Superior temporal gyrus (tissue), 1 donor: ENCODE measurements around the gene TRIM40.

Experiments used
- DNase-seq: peaks from one replicate; pipeline ENCODE4 v3.0.0-alpha.2; 2016; ENCODE audit errors: extremely low spot score

Gene TRIM40, protein sequence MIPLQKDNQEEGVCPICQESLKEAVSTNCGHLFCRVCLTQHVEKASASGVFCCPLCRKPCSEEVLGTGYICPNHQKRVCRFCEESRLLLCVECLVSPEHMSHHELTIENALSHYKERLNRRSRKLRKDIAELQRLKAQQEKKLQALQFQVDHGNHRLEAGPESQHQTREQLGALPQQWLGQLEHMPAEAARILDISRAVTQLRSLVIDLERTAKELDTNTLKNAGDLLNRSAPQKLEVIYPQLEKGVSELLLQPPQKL

DNA sequence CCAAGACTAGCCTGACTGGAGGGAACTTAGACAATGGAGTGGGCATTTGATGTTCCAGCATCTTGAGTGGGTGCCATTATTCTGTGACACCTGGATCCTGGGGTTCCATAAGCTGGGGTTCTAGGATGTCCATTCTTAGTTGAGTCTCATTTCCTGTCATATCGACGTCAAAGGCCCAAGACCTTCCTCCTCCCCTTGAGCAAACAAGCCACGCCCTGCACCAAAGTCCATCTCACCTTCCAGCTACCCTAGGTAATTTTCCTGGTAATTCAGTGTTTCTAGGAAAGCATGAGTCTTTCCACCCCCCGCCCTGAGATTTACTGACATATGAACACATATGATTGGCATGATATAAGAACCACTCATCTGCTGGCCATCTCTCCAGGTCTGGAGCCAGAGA, at the start of gene TRIM40:
TRIM40 (plus strand) TSS at position 384 of the 400 bp plus-strand sequence. CDS start 897 bp downstream, outside the sequence.
- no peak for DNase-seq

DNA sequence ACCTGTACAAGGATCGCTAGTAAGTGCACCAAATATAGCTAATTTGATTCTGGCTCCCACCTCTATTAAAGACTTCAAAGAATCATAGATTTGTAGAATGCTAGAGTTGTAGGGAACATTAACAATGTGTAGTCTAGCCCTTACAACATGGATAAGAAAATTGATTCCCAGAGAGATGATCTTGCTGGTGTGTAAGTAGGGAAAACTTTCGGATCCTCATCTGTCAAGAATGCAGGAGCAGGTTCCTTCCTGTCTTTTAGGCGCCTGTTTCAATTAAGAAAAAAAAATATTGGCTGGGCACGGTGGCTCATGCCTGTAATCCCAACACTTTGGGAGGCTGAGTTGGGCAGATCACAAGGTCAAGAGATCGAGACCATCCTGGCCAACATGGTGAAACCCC, 48.1 kb upstream of the TRIM40 start:
- DNase-seq, result no peak

DNA sequence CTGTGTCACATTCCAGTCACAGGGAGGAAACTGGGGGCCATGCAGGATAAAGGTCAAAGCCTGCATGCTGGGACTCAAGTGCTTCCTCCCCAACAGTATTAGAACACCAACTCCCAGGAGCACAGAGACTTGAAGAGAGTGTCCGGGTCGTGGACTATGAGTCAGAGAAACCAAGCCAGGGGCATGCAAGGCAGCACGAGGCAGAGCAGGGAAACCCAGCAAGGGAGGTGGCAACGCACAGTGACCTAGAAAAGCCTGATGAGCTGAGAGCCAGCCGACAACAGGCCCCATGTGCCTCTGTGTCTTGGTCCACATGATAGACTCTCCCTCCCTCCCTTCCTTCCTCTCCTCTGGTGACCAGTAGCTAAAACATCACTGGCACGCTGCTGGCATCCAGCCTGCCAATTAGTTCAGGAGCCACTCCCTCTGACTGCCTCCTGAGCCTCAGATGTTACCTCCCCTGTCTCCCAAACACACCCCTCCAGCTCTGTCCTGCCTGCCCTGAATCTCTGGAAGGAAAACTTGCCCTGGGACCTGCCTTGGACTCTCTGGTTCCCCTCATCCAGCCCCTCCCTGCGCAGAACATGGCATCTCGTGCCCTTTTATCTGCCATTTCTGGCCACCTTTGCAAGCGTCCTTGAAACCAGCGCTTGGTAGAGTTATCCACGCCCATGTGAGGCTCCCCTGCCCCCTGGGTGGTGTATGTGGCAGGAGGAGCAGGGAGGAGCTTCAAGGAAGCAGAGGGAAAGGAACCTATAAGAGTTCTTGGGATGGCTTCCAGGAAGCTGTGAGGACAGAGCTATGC, 44.2 kb upstream of the TRIM40 start:
- no peak for DNase-seq

DNA sequence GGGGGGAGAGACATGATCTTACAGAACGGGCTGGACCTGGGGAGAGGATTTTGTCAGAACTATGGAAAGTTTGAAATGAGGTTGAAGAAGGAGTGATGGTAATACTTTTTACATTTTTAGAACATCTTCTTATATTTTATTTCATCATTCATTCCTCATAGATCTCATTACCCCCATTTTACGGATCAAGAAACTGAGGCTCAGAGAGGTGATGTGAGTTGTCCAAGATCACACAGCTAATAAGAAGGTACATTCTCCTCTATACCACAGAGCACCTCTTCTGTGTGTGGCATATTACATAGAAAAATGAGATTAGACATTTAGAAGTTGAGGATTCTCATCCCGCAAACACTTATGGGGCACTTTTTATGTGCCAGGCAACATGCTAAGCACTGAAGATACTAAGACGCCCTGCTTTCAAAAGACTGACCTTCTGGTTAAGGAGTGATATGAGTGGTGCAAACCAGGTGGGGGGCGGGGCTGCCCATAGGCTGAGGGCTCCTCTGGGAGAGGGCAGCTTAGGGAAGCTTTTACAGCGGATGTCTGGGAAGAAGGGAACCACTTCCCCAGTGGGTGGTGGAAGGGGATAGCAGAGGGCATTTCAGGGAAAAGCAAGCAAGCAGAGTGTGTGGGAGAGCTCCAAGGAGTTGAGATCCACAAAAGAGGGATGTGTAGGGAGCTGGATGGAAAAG, 42.9 kb upstream of the TRIM40 start:
- no peak for DNase-seq

DNA sequence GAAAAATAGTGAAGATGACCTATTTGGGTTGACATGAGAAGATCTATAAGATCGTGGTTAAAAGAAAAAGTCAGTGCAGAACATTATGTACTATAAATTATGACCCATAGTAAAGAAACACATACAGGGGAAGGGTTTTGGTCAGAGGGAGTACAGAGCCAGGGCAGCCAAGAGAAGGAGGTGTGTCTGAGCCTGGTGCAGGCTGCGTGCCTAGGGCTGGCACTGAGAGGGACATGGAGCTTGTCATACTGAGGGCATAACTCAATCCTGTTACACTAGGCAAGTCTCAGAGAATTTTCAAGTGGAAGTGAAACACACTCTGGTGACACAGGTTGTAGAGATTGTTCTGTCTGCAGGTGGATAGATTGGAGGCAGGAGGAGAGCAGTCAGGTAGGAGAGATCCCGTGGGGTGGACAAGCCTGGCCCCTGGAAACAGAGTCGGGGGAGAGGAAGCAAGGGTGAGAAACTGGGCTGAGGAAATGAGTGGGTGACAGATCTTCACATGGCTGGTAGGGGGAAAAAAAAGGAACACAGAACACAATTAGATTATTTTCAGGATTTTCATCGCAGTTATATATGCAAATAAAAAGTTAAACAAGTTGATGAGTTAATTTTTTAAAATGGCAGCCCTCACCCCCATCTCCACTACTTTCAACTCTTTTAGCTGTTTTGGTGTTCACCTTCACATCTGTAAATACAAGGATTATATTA, 41.8 kb upstream of the TRIM40 start:
- no peak for DNase-seq

DNA sequence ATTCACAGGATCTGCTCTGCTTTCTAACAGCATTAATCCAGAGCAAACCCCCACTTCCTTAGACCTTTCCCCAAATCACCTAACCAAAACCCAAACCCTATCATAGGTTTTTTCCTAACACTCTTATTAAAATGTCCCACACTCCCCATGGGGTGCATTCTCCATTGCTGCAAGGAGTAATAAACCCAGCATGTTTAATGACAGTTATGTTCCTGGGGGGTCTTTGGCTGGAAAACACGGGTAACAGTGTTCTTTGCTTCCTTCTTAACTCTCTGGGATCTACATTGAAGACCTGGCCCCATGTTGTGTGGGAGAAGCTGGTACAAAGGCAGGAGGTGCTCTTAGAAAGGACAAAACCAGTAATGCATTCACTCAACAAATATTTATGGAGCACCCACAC, 39.1 kb upstream of the TRIM40 start:
- DNase-seq, result no peak

DNA sequence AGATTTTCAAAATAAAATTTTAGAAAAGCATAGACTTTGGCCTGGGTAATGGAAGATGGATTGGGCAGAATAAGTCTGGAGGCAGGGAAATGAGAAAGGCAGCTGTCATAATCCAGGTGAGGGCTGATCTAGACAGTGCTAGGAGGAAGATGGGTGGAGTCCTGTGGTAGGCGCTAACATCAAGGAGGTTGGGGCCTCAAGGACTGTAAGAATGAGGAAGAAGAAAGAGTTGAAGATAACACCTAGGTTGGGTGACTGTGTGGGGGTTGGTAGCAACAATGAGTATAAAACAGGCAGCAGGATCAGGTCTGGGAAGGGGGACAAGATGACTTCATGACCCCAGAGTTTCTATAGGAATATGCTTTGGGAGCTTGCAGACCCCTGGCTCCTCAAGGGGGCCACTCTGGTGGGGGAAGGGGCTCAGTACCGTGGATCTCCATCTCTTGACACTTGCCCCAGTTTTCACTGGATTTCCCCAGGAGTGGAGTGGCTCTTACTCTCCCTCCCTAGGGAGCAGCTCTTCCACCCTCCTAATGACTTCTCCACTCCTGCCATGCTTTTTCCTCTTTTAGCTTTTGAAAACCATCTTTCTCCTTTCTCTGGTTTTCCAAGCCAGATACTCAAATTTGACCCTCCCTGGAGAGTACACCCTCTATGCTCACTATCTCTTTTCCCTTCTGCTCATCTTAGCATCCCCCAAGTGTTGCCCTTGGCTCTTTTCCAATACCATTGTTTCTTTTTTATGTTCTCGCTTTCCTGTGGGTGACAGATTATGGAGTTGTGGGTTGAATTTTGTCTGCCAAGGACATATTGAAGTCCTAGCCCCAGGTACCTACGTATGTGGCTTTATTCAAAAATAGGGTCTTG, 37.8 kb upstream of the TRIM40 start:
- DNase-seq, result no peak

DNA sequence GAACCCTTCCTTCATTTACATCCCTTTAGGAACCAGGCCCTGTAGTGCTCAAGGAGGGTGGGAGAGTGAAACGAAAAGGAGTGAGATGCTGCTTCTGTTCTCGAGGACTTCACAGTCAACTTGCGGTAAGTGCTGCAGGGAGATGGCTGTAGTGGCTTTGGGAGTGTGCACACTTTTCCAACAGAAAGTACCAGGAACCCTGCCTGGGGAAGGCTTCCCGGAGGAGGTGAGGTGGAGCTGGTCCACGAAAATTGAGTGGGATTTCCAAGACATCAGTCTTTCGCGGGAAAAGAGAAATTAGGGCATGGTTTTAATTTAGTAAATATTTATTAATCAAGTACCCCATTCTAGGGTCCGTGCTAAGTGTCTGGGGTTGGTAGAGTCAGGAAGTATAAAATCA, 35.8 kb upstream of the TRIM40 start:
- no peak for DNase-seq

DNA sequence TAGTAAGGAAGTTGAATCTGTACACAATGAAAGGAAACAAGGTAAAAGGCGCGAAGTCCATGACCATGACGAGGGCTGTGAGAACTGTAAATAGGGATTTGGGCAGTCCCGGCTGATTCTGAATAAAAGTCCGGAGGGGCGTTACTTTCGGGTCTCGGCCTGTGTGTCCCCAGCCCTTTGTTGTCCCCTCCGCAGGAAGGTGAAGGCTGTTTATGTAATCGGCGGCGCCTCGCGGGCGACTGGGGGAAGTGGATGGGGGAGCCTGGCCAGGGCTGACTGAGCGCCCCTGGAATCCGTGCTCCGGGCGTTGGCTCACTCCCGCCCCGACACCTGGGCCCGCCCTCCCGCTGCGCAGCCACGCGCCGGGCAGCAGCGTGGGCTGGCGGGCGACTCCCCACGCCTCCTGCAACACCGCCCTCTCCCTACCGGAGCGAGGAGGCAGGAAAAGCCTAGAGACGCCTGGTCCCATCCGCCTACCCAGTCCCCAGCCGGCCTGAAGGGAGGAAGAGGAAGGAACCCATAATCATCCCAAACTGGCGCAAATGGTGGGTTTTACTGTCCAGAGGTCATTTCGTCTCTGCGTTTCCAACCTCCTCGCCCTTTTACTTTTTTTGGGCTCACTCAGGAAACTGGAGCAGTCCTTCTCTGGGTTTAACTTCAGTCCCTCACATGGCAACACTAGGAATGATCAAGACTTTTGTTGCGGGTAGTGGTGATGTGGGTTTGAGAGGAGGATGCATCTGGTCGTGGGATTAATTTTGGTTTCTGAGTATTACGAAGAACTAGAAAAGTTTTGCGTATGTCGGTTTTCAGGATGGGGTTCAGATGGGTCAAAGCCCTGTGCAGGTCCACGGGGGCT, 35.1 kb upstream of the TRIM40 start:
- DNase-seq, result no peak

DNA sequence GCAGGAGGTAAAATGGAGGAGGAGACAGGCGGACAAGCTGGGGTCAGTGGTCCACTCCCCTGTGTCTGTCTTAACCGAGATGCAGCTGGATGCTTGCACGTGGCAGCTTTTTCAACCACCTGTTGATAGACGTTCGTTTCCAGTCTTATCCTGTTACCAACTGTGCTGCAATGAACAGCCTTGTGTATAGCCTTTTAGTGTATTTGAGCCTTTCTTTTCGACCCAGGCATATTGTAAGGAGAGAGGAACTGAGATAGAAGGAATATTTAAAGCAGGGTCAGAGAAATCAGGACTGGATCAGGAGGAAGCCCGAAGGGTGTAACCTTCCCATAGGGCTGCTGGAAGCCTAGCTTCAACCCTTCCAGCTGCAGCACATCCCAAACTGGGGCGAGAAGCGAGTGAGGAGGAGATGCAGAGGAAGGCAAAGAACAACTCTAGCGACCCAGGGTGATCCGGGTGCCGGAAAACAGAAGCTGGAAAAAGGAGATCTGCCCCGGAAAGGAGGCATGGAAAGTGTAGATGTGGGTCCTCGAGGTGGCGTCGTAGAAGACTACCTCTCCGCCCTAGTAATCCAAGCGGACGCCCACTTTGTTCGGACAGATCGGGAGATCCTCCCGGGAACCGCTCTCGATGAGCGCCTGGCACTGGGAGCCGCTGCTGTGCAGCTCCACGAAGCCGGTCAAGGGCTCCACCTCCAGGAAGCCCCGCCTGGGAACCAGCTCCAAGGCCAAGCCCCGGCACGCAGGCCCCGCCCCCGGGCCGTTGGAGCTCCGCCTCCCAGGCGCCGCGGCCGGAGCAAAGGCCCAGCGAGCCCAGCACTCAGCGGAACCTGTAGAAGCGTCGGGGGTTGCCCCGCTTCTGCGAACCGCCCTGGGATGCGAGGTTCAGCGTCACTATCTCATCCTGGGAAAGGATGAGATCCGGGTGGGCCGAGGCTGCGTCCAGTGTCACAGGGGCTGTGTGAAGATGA, 34.2 kb upstream of the TRIM40 start:
- DNase-seq, result peak; percentile 87

DNA sequence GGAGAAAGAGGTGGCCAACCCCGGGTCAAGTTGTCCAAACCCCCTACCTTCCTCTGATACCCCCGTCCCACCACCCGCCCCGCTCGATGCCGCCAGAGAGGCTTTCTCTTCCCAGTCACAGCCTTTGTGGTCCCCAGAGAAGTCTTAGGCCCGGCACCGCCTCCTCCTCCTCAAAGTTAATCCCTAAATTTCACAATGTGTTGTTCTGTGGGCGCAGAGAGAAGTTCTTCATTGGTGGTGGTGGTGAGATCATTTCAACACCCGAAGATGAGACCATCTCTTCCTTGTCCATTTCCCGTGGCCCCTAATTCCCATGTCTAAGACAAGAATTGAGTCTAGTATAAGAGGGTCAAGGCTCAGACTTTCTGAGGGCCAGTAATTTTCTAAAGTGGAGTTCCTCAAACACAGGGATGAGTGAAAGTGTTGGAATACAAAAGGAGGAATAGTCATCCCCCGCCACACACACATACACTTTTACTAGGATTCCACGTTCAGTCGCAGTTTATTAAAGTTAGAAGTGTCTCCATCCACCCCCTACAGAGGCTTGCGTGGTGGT, 33.4 kb upstream of the TRIM40 start:
- peak; percentile 19 for DNase-seq

DNA sequence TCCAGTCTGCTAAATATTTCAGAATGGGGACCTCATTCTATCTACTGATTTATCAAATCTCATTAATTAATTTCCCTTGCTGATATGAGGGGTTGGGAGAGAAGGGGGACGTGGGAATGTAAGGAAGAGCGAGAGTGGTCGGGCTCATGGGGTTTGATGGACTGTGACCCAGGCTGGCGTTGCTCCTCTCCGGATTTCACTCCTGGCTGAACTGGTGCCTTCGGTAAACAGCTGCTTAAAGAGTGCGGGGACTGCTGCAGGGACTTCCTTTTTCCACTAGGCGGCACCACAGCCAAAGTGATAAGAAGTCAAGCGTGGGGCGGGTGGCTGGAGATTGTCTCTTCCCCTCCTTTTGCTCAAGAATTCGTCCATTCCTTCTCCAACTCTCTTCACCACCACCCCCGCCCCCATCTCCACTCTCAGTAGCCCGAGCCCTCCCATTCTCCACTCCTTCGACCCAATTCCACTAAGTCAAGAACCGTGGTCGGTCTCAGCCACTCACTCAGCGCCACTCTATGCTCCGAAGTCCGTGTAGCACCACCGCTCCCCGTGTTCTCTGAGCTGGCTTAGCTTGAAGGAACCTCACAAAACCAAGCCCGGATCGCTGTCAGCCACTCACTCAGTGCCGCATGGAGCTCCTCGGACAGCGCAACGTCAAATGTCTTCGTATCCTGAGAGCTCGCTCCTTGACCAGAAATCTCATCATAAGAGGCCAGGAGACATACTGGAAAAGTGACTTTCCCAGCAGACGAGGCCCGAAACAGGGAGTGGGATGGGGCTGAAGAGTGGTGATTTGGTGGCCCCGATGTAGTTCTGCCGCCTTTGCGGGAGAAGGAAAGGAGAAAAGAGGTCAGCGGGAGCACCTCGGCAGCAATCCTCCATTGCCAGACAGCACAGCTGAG, 32.7 kb upstream of the TRIM40 start:
- DNase-seq, result peak; percentile 94

DNA sequence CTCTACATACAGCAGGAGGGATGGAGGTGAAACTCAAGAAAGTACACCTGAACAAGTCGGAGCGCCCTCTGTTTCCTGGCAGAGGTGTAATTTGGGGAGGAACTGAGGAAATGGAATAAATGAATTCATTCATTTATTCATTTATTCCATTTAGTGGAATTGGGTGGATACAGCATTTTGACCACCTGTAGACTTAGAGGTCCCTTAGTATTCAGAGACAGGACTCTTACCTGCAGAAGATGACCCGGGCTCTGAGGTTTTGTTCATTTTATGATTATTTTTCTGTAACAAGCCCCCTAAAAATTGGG, 32.1 kb upstream of the TRIM40 start:
- DNase-seq, result no peak

DNA sequence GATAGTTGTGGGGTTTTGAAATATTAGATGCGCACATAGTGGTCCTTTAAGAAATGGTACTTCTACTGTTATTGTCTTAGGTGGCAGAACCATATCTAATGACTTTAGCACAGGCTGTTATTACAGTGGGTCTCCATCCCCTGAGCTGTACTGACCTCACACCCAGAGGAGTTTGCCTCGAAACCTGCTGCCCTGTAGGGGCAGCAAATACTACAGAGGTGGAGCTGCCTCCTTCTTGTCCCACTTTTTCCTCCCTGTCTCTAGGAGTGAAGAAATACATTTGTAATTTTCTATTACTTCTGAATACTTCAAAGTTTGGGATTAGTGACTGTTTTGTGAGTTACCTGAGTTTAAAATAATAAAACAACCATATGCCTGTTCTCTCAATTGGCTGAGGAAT, 31.3 kb upstream of the TRIM40 start:
- DNase-seq, result no peak

DNA sequence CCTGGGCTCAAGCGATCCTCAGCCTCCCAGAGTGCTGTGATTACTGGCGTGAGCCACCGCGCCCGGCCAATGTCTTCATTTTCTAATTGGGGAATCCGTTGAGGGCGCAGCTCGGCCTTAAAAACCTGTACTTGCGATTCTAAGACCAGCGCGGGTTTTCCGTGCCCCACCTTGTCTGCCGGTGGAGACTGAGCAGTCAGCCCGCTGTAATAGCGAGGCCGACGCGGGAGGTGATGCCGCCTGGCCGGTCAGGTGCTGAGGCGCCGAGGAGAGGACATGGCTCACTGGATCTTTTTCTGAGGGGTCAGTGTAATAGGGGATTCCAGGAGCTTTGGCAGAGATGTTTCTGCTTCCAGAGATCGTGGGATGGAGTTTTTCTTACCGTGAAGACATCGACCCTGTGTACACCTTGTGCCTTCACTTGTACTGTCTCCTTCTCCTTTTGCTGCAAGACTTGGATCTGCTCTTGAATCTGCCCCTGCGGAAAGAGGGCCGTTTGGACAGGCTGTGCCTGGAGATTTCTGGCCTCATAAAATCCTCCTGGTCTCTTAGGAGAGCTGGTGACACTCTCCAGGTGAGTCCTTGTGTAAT, 24.6 kb upstream of the TRIM40 start:
- DNase-seq, result no peak

DNA sequence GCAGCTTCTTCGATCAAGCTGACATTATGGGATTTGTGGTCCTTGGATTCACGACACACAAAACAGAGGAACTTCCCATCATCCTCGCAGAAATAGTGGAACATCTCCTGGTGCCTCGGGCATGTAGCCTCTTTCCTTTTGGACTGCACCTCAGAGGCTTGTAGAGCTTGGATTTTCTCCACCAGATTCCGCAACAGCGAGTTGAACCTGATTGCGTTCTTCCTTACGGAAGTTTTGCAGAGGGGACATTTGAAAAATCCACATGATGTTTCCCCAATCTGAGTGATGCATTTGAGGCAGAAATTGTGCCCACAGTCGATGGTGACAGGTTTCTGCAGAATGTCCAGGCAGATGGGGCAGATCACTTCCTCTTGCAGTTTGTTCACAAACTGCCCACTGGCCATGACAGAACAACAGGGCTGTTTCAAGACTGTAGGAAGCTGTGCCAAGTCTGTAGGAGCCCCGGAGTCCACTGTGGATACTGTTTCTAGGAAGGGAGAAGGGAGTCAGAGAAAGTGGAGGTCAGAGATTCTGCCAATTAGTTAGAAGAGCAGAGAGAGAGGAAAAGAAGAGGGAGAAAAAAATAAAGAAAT, 23.4 kb upstream of the TRIM40 start:
- DNase-seq, result no peak
